ENCODE measurements around the gene CDIP1. TPM values are rescaled to one million over a fixed set of nuclear protein-coding genes. Genes with fewer than 3 reads are reported as not detected.

Gene CDIP1
- total and polyA plus RNA-seq, 10 of the 15 experiments (the other 5 are each of a cell fraction or from before 2014, with no cell fraction given), result 6.1 to 32.4 (median 13.6) TPM

GRCh38 chr16:4513086-4513860, 25.3 kb downstream of the CDIP1 start:
- DNase-seq (ENCODE audit: low read depth, low spot score) (no peak), FAIRE-seq (no peak), ATAC-seq (no peak)
- in situ Hi-C loops (cut with MboI), result loop anchor here (10.0 kb wide), 1 partner anchor 442 kb away; the partner anchor contains the start of gene SEC14L5
- Histone ChIP-seq H3K27ac (ENCODE audit: control insufficient read depth, insufficient read depth) (no peak overlapping the region), H3K36me3 (ENCODE audit: control insufficient read depth in 2 of 2, insufficient read depth in 2 of 2, low read length in 1 of 2) (peaks cover 15 to 44% of the 10 kb centered on the region in 2 experiments; a peak in 3 of 4 replicates), H3K4me2 (ENCODE audit: control insufficient read depth, insufficient read depth) (no peak overlapping the region), H3K79me2 (ENCODE audit: control insufficient read depth, insufficient read depth, low read length) (no peaks in the 10 kb centered on the region; the same call in 1 of the 2 replicates), H3K27me3 (replicated peaks in 1 of 2; ENCODE audit: control insufficient read depth in 2 of 2, insufficient read depth in 2 of 2, low read length in 1 of 2) (no peaks in the 10 kb centered on the region), H3K9ac (ENCODE audit: control insufficient read depth, insufficient read depth, low read length) (no peak overlapping the region), H3K4me3 (no peak overlapping the region), H2AFZ (ENCODE audit: control insufficient read depth, low read depth, low read length) (no peak overlapping the region), H3K4me1 (ENCODE audit: control insufficient read depth, insufficient read depth, low read length) (peaks cover 23% of the 10 kb centered on the region), H3K9me3 (replicated peaks; ENCODE audit: control insufficient read depth, insufficient read depth, low read length) (no peaks in the 10 kb centered on the region), H4K20me1 (ENCODE audit: control insufficient read depth, insufficient read depth) (no peaks in the 10 kb centered on the region)
- CTCF ChIA-PET, result interaction anchor here (6.7 kb wide), 1 partner anchor 34 kb away, joined by 65 read pairs; no protein-coding TSS in a partner anchor
- SMC1A ChIA-PET (ENCODE audit: uncharacterized antibody, unreplicated experiment), result interaction anchor here (2.1 kb wide), 1 partner anchor 72 kb away, joined by 6 read pairs; no protein-coding TSS in a partner anchor
- WGBS (ENCODE audit: insufficient coverage, insufficient replicate concordance, low lambda C conversion rate, missing lambda C conversion rate), result 95% methylated on average over 17 of the region's 19 CpGs
- TF ChIP-seq IKZF1 (conservative IDR thresholded peaks at IDR 0.05) (no peak), HDGF (IDR thresholded peaks at IDR 0.05) (no peak), RB1 (IDR thresholded peaks at IDR 0.05; ENCODE audit: borderline replicate concordance) (no peak), ZBTB4 (CRISPR knock-in tag; IDR thresholded peaks at IDR 0.05) (no peak), SREBF2 (IDR thresholded peaks at IDR 0.05; ENCODE audit: low read length) (no peak), BHLHE40 (IDR thresholded peaks at IDR 0.05; ENCODE audit: borderline replicate concordance in 1 of 2, low read depth in 2 of 2, low read length in 1 of 2) (no peak), MAX (IDR thresholded peaks at IDR 0.05; ENCODE audit: low read depth, low read length) (no peak), YY1 (IDR thresholded peaks at IDR 0.05; ENCODE audit: low read depth, low read length) (no peak), ETV6 (conservative IDR thresholded peaks at IDR 0.05 in 1 of 2, IDR thresholded peaks at IDR 0.05 in 1 of 2; ENCODE audit: borderline replicate concordance in 1 of 2, low read depth in 1 of 2) (no peak)
- RAD21 ChIA-PET (ENCODE audit: unreplicated experiment), result no interaction called here
- intact Hi-C loops (cut with micrococcal nuclease; ENCODE audit: unreplicated experiment), result loop anchor here (10.0 kb wide), 2 partner anchors 102 to 442 kb away; partner anchors contain the start of genes SEC14L5 and UBALD1
- no TSS peak for BruUV-seq (replicated peaks)
- POLR2A ChIA-PET, result no interaction called here

All from GM12878 (cell line).